NCI-H1694 (cell line): ENCODE results near the gene BCL2L2.

Experiments used
- DNase-seq: peaks from one replicate; lab custom pipeline; 2025; lab: John Stamatoyannopoulos, UW

The BCL2L2 gene

GRCh38 chr14:23355871-23356435 lies 49.3 kb downstream of the BCL2L2 start:
- DNase-seq: no peak

- DNase-seq: no peak
These were observed 50.0 kb downstream of the BCL2L2 start for GRCh38 chr14:23356662-23357061.

GRCh38 chr14:23357261-23357660 lies 50.6 kb downstream of the BCL2L2 start:
- DNase-seq: no peak

- no peak for DNase-seq
These were observed 51.4 kb downstream of the BCL2L2 start for GRCh38 chr14:23358042-23358441.

- DNase-seq: no peak
These were observed 52.0 kb downstream of the BCL2L2 start for GRCh38 chr14:23358553-23359166.

- DNase-seq: no peak
These were observed 52.6 kb downstream of the BCL2L2 start for GRCh38 chr14:23359167-23359626.

- DNase-seq: no peak
These were observed 53.3 kb downstream of the BCL2L2 start for GRCh38 chr14:23359722-23360447.

GRCh38 chr14:23360496-23360895 lies 53.9 kb downstream of the BCL2L2 start:
- no peak for DNase-seq

- DNase-seq: no peak
These were observed 54.7 kb downstream of the BCL2L2 start for GRCh38 chr14:23361320-23361719.
